Common myeloid progenitor, CD34-positive (primary cell): ENCODE measurements around the gene PRKCZ.

ENCODE experiments used
- CTCF ChIA-PET: fragments of 350-600 bp; sonication (Branson Sonifier 250); formaldehyde crosslinking; loops from one replicate; lab custom pipeline; 2021; ENCODE audit warnings: antibody characterized with exemption; lab: Charles Lee
- POLR2A ChIA-PET: fragments of 350-600 bp; sonication (Branson Sonifier 250); formaldehyde crosslinking; loops from one replicate; lab custom pipeline; 2021; ENCODE audit warnings: antibody characterized with exemption; lab: Charles Lee
- DNase-seq, 3 donors: peaks; one replicate each; pipeline versions ENCODE4 v3.0.0 to v3.0.0-alpha.2; 2013
- H3K27ac ChIP-seq, 2 experiments: 1 replicate in 1 of 2; 2 replicates in 1 of 2; pipeline ENCODE4 v1.7.0; 2013; ENCODE audit warnings: inconsistent platforms in 2 of 2, low read length in 2 of 2, mild to moderate bottlenecking in 2 of 2, low read depth in 1 of 2, moderate library complexity in 1 of 2; ENCODE audit not compliant: severe bottlenecking in 2 of 2, insufficient read depth in 1 of 2, poor library complexity in 1 of 2
- H3K27me3 ChIP-seq, 5 experiments: replicated peaks in 2 of 5; 1 replicate in 3 of 5; 2 replicates in 2 of 5; pipeline versions ENCODE4 v1.6.1 to v1.7.0; 2013; ENCODE audit warnings: low read length in 4 of 5, mild to moderate bottlenecking in 2 of 5, moderate library complexity in 2 of 5, inconsistent platforms in 1 of 5; ENCODE audit not compliant: insufficient read depth in 5 of 5, control insufficient read depth in 4 of 5
- H3K36me3 ChIP-seq, 4 experiments: 1 replicate in 2 of 4; 2 replicates in 2 of 4; pipeline versions ENCODE4 v1.6.1 to v1.7.0; 2013; ENCODE audit warnings: low read length in 3 of 4, control low read depth in 1 of 4, mild to moderate bottlenecking in 1 of 4; ENCODE audit not compliant: control insufficient read depth in 4 of 4, insufficient read depth in 4 of 4
- H3K4me1 ChIP-seq, 4 experiments: 1 replicate in 3 of 4; 2 replicates in 1 of 4; pipeline versions ENCODE4 v1.6.1 to v1.7.1; 2013; ENCODE audit warnings: low read length in 3 of 4, mild to moderate bottlenecking in 3 of 4, control low read depth in 1 of 4, inconsistent platforms in 1 of 4, moderate library complexity in 1 of 4; ENCODE audit not compliant: control insufficient read depth in 4 of 4, insufficient read depth in 4 of 4; ENCODE audit errors: control extremely low read depth in 1 of 4
- H3K4me3 ChIP-seq, 7 experiments: 1 replicate in 4 of 7; 2 replicates in 3 of 7; pipeline versions ENCODE4 v1.5.1 to v1.7.0; 2013; ENCODE audit warnings: mild to moderate bottlenecking in 7 of 7, low read length in 6 of 7, moderate library complexity in 6 of 7, inconsistent platforms in 2 of 7, low read depth in 2 of 7, control low read depth in 1 of 7; ENCODE audit not compliant: insufficient read depth in 4 of 7, control insufficient read depth in 1 of 7; ENCODE audit errors: extremely low read depth in 1 of 7
- H3K9me3 ChIP-seq, 5 experiments: 1 replicate in 4 of 5; 2 replicates in 1 of 5; pipeline versions ENCODE4 v1.6.1 to v1.7.1; 2013; ENCODE audit warnings: low read length in 4 of 5, mild to moderate bottlenecking in 2 of 5, inconsistent platforms in 1 of 5, low read depth in 1 of 5, moderate library complexity in 1 of 5; ENCODE audit not compliant: control insufficient read depth in 4 of 5, insufficient read depth in 2 of 5; ENCODE audit errors: control extremely low read depth in 1 of 5
- WGBS: methylation state at CpG from one replicate; pipeline ENCODE4 v1.1.5; 2013; ENCODE audit not compliant: insufficient coverage; 5-methylcytosine and 5-hydroxymethylcytosine counted together

PRKCZ gene

DNA sequence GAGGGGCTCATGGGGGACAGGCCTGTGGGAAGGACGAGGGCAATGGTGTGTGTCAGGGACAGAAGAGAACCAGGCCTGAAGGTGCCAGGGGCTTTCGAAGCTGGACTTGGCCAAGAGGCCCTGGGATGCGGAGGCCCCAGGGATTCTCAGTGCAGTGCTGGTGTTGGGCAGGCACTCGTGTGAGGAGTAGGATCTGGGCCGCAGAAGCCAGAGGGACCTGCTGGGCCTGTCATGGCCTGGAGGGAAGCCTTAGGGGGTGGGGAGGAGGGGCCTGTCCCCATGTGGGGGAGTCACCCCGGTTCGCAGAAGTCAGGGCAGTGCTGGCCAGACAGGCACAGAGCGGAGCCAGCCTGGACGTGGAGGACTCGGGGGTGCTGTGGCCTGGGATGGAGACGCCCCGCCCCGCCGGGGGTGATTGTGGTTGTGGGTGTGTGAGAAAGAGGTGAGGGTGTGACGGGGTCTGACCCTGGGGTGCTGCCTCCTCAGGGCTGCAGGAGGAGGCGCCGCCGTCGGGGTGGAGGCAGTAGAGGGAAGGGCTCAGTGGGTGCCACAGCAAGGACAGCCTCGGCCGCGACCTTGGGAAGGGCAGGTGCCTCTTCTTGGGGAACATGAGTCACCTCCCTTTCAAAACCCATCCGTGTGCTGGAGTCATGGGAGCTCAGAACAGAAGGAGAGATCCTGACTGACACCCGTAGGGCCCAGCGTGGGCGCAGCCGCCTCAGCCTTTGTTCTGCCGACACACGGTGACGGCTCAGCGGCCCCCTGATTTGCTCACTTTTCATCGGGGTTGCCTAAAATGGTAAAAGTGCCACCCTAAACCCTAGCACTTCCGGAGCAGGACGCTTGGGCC, 110.5 kb downstream of the PRKCZ start:
- ChIA-PET CTCF (interaction anchor here (2.1 kb wide), 1 partner anchor 21 kb away, joined by 9 read pairs; no protein-coding TSS in a partner anchor), POLR2A (no interaction called here)
- H3K9me3 ChIP-seq = peaks cover 0 to 11% (median 0%) of the 10 kb centered on the region in 5 experiments
- no peaks in the 10 kb centered on the region for H3K4me1 ChIP-seq
- H3K27me3 ChIP-seq = no peaks in the 10 kb centered on the region
- 96% methylated on average over 31 of the region's 34 CpGs for WGBS
- H3K4me3 ChIP-seq = no peak overlapping the region
- no peak for DNase-seq
- peaks cover 0 to 36% (median 7%) of the 10 kb centered on the region in 4 experiments for H3K36me3 ChIP-seq
- no peak overlapping the region for H3K27ac ChIP-seq

DNA sequence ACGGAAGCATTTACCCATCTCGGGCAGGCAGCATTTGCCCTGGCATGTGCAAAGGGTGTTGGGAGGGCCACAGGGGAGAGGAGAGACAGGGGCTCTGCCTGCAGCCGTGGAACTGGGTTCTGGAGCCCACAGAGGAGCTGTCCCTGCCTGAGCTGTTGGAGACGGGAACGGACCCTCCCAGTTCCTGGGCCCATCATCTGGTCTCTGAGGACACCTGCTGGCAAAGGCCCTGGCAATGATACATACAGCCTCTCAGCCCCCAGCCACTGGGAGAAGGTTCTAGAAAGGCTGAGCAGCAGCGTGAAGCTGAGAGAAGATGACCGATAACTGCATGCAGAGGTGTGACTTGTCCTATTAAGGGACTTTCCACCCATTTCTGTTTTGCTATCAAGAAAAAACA, 113.0 kb downstream of the PRKCZ start:
- H3K4me3 ChIP-seq = no peak overlapping the region
- WGBS = 97% methylated on average over 7 of the region's 7 CpGs
- no peaks in the 10 kb centered on the region for H3K27me3 ChIP-seq
- H3K27ac ChIP-seq = no peak overlapping the region
- ChIA-PET CTCF (no interaction called here), POLR2A (interaction anchor here (1.6 kb wide), 1 partner anchor 11 kb away, joined by 3 read pairs; no protein-coding TSS in a partner anchor)
- no peak for DNase-seq
- H3K36me3 ChIP-seq = peaks cover 0 to 23% (median 6%) of the 10 kb centered on the region in 4 experiments
- H3K9me3 ChIP-seq = peaks cover 0 to 11% (median 0%) of the 10 kb centered on the region in 5 experiments
- H3K4me1 ChIP-seq = no peaks in the 10 kb centered on the region

DNA sequence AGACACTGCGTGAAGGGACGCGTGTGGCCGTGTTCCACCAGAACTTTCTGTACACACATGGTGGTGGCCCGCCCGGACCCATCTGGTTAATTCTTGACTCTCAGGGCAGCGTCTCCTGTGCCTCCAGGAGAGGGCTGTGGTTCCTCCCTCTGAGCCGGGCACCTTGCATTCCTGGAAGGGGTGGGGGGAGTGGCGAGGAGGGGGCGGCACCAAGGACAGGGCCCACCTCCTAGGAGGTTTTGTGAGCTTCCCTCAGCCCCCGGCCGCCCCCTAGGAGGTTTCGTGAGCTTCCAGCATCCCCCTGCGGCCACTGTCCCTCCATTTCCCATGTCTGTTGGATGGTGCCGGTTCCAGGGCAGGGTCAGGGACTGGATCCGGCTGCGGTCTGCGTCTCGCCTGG, 115.4 kb downstream of the PRKCZ start:
- H3K4me3 ChIP-seq = no peak overlapping the region
- peaks cover 0 to 18% (median 5%) of the 10 kb centered on the region in 4 experiments for H3K36me3 ChIP-seq
- no peaks in the 10 kb centered on the region for H3K4me1 ChIP-seq
- ChIA-PET POLR2A (interaction anchor here (0.6 kb wide), 1 partner anchor 126 kb away, joined by 3 read pairs; no protein-coding TSS in a partner anchor), CTCF (interaction anchor here (0.8 to 1.2 kb wide), 3 partner anchors 9 to 29 kb away, joined by 3 to 4 read pairs (median 3); partner anchors contain the start of gene FAAP20)
- H3K27ac ChIP-seq = no peak overlapping the region
- peaks cover 0 to 11% (median 0%) of the 10 kb centered on the region in 5 experiments for H3K9me3 ChIP-seq
- no peaks in the 10 kb centered on the region for H3K27me3 ChIP-seq
- DNase-seq = no peak
- over 99% methylated on average over 14 of the region's 19 CpGs for WGBS

DNA sequence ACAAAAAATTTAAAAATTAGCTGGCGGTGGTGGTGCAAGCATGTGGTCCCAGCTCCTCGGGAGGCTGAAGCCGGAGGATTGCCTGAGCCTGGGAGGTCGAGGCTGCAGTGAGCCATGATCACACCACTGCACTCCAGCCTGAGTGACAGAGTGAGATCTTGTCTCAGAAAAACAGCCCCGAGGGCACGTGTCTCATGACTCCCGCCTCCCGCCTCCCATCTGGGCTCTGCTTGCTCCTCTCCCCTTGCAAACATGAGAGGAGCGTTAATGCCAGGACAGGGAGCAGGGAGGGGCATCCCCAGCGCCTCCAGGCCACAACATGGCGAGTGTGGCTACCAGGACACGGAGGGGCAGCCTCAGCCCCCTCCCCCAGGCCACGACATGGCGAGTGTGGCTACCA, 116.0 kb downstream of the PRKCZ start:
- no peaks in the 10 kb centered on the region for H3K27me3 ChIP-seq
- H3K9me3 ChIP-seq = peaks cover 0 to 11% (median 0%) of the 10 kb centered on the region in 5 experiments
- CTCF ChIA-PET = interaction anchor here (1.0 to 1.2 kb wide), 2 partner anchors 9 to 27 kb away, joined by 3 to 4 read pairs; no protein-coding TSS in a partner anchor
- 89% methylated on average over 8 of the region's 14 CpGs for WGBS
- H3K36me3 ChIP-seq = peaks cover 0 to 14% (median 5%) of the 10 kb centered on the region in 4 experiments
- POLR2A ChIA-PET = interaction anchor here (0.6 kb wide), 1 partner anchor 125 kb away, joined by 3 read pairs; no protein-coding TSS in a partner anchor
- H3K27ac ChIP-seq = no peak overlapping the region
- DNase-seq = no peak
- no peaks in the 10 kb centered on the region for H3K4me1 ChIP-seq
- no peak overlapping the region for H3K4me3 ChIP-seq

DNA sequence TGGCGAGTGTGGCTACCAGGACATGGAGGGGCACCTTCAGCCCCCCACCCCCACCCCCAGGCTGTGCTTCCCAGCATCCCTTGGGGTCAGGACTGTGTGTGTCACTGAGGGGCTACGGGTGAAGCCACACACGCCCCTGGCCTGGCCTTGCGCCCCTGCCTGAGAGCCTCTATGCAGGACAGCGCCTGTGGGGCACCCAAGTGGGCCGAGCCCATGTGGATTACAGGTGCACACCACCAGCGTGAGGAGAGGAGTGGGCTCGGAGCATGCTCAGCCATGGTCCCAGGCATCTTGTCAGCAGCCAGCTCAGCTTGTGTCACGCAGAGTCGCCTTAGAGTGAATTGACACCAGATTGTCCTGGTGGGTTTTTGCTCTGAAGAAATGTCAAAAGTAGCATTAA, 116.5 kb downstream of the PRKCZ start:
- Histone ChIP-seq H3K36me3 (peaks cover 0 to 12% (median 5%) of the 10 kb centered on the region in 4 experiments), H3K4me1 (no peaks in the 10 kb centered on the region), H3K27me3 (no peaks in the 10 kb centered on the region), H3K9me3 (peaks cover 0 to 11% (median 0%) of the 10 kb centered on the region in 5 experiments), H3K27ac (no peak overlapping the region), H3K4me3 (no peak overlapping the region)
- 96% methylated on average over 9 of the region's 10 CpGs for WGBS
- DNase-seq = no peak
- CTCF ChIA-PET = interaction anchor here (1.0 to 1.2 kb wide), 2 partner anchors 8 to 27 kb away, joined by 3 to 4 read pairs; no protein-coding TSS in a partner anchor
- POLR2A ChIA-PET = no interaction called here

DNA sequence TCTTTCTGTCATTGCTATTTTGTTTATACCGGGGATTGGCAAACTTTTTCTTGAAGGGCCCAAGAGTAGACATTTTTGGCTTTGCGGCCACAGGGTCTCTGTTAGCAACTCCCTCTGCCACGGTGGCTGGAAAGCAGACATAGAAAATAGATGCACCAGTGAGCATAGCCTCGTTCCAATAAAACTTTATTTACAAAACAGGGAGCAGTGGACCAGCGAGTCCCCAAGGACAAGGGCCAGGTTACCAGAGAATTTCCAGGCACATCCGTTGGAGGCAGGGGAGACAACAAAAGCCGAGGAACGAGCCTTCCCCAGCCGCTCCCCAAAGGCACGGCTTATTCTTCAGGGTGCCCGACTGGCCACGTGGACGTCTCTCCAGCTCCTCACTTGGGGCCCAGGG, 117.9 kb downstream of the PRKCZ start:
- Histone ChIP-seq H3K27ac (no peak overlapping the region), H3K4me1 (no peaks in the 10 kb centered on the region), H3K9me3 (peaks cover 0 to 6% (median 0%) of the 10 kb centered on the region in 5 experiments), H3K27me3 (no peaks in the 10 kb centered on the region), H3K36me3 (peaks cover 0 to 12% (median 3%) of the 10 kb centered on the region in 4 experiments), H3K4me3 (no peak overlapping the region)
- POLR2A ChIA-PET = no interaction called here
- DNase-seq = no peak
- CTCF ChIA-PET = no interaction called here
- 94% methylated on average over 13 of the region's 13 CpGs for WGBS

DNA sequence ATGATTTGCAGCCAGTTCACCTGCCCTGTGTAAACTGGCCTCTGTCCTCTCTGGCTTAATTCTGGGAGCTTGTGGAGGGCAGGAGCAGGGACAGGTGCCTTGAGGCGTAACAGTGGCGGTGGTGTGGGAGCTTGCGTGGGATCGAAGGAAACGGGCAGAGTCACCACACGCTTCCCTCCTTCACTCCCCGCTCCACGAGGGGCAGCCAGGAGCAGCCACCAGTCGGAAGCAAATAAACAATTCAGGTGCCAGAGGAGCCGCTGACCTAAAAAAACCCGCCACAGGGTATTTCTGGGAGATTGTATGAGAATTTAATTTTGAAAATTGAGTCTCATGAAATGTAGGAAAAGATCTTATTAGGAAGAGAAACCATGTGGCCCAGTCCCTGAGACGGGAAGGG, 118.3 kb downstream of the PRKCZ start:
- Histone ChIP-seq H3K4me3 (no peak overlapping the region), H3K36me3 (peaks cover 0 to 9% (median 3%) of the 10 kb centered on the region in 4 experiments), H3K27me3 (no peaks in the 10 kb centered on the region), H3K9me3 (peaks cover 0 to 3% (median 0%) of the 10 kb centered on the region in 5 experiments), H3K4me1 (no peaks in the 10 kb centered on the region), H3K27ac (no peak overlapping the region)
- POLR2A ChIA-PET = no interaction called here
- 95% methylated on average over 11 of the region's 12 CpGs for WGBS
- DNase-seq = no peak
- CTCF ChIA-PET = no interaction called here
